ENCODE measurements around the gene LSAMP.

Gene LSAMP

DNA sequence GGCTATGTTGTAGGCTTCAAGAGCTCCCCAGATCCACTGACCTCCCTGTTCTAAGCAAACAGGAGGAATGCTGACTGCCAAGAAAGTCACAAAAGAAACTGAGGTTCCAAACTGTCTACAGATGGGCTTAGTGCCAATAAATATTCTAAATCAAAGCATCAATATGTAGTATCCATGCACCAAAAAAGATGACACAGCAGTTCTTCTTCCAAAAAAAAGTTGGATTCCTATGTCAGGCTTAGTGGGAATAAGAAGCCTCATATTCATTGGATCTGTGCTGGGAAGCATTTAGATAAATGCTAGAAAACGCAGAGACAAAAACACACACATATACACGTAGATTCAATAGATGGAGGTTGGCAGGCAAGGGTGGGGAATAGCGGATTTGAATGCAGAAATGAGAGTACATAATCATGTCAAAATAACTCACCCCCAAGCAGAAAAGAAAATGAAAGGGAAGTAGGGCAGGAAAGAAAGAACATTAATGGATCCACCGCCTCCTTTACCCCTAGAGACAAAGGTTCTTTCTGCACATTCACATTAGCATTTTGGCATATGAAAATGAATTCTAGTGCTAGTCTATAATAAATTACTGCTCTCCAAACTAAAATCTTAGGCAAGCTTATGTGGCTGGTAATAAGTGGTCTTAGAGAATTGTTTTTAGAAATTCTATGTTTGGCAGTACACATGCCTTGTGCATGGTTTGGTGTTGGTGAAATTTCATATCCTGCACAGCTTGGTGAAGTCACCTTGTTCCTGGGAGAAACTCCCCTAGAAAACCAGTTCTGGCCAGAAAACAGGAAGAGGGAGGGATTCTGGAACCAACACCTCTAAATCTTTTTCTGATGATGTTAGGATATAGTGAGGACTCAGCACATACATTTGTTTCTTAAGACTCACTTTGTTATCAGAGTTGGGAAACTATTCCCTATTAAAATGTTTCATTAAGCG, 283.4 kb downstream of the LSAMP start:
- no peak for DNase-seq (ENCODE audit: low read depth)

DNA sequence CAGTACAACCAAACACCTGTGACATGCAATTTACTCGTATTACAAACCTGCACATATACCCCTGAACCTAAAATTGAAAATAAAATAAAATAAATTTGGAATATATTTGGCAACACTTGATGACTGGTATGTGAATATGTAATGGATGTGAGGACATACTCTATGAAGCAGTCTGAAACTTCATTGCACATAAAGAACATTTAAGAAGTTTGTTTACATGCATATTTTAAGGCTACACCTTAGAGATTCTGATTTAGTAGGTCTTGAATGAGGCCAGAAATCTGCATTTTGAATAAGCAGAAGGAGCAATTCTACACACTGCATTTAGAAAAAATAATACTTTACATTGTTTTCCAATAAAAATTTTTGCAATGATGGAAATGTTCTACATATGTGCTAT, 284.7 kb downstream of the LSAMP start:
- DNase-seq (ENCODE audit: low read depth): no peak

DNA sequence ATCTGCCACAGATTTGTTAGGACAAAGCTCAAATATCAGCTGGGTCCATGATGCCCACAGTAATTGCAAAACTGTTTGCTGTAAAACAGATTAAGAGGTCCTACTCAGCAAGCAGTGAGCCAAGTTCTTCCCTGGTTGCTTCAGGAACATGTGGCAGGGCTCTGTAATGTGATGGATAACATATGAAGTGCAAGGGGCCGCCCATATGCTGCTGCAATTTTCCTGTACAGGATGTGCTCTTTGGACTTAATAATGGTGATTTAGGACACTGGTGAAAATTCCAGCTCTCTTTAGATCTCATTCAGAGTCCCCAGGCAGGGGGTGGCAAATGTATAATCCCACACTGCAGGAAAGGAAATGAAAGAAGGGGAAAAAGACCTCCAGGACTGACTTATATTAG, 289.4 kb downstream of the LSAMP start:
- DNase-seq (ENCODE audit: low read depth): peak; percentile 39

DNA sequence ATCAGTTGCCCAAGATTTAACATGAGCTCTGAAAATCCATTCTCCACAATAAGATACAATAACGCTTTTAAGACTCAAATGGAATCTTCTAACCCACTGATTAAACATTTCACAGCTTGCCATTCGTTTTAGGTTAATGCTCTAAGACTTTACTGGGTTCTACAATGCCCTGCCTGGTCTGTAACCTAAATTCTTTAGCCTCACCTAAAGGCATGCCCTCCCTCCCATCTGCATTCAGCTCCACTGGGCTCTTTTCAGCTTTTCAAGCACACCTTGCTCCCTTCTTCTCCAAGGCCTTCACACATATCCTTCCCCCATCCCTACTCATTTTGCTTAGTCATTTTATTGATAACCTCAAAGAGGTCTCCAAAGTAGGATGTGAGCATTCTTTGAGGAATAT, 290.9 kb downstream of the LSAMP start:
- no peak for DNase-seq (ENCODE audit: low read depth)

DNA sequence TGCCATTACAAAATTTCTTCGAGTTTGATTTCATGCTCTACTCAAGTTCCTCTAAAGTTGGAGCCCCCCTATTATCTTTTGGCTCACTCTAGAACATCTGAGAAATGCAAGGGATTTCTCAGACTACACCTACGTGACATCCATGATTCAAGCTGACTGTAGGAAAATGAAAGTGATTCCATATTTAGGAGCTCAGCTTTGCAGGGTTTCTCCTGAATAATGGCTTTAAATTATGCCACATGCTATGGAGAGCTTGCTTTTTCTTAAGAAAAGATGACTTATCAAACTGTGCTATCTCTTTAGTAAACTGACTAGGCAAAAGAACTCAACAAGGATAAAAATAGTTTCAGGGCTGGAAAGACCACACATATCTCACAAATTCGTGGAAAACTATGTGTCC, 292.1 kb downstream of the LSAMP start:
- no peak for DNase-seq (ENCODE audit: low read depth)

DNA sequence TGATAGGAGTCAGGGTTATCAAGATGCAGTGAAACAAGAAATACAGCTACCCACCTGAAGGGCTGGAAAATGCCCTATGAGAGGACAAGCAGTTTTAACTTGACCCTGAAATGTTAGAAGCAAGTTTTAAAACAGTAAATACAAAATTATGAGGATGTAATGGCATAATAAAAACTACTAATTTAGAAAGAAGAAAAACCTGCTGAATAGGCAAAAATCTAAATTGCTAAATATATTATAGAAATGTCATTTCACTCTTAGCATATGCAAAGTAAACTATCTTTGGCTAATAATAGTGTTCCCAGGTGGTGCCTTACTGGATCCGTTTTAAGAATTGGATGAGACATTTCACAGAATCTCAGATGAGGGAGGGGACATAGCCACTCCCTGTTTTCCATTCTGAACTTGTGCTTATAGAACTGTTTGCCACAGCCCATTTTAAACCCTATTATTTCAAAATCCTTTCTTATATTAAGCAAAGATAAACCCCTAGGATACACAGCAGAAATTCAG, 294.6 kb downstream of the LSAMP start:
- no peak for DNase-seq (ENCODE audit: low read depth)

DNA sequence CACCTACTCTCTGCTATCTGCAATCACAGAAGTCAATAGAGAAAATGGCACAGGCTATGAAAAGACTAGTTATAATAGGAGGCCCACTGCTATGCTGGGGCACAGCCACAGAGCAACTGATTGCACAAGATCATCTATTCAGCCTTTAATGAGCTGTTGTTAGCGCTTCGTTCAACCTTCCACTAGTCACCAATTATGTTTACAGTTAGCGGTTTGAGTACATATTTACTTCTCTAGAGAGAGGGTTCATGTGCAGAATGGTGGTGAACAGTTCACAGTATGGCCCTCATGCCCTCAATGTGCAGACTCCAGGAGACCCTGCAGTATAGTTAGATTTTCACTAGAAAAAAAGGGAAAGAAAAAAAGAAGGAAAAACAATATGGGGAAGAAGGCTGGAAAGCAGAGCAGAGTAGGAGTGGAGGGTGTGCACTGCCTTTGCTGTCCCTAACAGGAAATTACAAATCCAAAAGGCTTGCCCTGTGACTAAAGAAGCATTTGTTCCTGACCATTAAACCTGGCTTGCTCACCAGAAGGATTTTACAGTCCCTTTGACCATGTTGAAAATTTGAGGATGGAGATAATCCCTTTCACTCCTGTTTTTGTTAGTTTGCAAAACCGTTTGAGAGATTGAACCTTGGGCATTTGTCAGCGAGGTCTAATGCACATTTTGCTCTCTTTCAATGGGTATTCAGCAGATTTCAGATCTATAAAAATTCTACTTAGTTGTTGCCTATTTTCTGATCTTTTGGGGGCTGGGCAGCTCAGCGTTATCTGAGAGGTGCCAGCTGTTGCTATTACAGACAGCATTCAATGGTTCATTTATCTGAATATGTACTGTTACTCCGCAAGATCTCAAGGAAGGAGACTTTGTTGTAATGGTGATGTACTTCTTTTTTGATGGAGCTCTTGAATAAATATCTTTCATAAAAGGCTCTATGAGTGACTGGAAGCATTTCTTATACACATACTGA, 296.1 kb downstream of the LSAMP start:
- no peak for DNase-seq (ENCODE audit: low read depth)

DNA sequence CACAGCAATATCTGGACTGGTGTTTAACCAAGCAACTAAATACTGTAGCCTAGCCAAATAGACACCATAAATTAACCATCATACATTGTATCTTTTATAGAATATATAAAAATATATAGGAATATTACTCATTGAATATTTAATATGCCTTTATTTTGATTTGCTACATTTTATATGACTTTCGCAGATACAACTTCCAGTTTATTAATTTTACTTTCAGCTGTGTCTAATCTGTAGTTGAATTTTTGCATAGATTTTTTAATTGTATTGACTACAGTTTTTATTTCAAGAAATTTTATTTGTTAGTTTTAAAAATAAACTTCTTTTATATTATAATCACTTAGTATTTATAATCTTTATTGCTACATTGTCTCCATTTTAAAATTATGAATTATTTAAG, 299.7 kb downstream of the LSAMP start:
- DNase-seq (ENCODE audit: low read depth): no peak

DNA sequence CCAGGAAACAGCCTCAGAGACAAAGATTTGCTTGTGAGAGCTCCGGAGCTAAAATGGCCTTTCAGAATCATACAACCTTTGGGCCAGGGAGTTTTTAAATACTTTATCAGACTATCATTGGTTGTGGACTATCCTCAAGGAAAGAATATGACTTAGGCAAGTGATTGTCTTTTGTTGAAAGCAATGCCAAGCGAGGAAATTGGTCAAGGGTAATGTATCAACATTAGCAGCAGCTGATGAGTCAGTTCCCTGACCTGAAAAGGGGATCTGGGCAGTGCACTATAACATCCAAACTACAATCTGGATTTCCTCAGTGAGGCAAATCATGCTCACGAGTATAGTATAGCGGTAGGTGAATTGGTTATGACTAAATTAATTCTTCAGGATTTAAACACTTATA, 303.6 kb downstream of the LSAMP start:
- no peak for DNase-seq (ENCODE audit: low read depth)

DNA sequence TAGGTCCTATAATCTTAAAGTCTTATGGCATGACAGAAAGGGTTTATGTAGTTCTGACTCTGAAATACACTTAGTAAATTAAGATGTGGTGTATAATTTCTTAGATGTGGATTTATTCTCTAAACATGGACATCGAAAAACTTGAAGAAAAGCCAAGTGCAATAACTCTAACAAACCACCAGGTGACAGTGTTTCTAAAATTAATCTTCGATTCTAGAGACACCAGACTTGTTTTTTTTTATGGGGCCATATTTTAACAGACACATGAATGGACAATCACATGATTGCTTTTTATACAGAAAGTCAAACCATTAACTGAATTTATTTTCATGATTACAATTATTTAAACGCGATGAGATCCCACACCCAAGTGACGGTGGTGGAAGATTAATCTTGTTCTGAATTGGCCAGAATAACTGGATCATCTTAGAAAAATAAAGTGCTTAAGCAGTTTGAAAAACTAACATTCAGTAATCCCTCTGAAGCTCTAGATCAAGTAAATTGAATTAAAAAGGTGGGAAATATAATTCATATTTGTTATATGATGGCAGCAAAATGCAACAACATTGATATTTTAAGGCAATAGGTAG, 305.1 kb downstream of the LSAMP start:
- DNase-seq (ENCODE audit: low read depth): peak; percentile 25

DNA sequence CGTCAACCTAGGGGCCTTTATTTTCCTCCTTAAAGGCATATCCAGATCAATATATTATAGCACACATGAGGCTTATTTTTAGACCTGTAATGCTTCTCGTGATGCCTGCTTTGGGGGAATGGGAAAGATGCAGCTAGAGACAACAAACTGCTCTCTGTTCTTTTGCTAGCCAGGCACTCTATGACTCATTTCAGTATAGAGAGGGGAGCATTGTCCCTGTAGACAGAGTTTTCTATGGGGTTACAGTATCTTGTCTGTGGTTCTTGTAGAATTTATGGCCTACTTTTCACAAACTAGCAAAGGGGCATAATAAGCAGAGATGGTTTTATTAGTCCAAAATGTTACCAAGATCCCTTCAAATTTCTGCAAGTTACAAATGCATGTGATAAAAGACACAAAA, 305.6 kb downstream of the LSAMP start:
- DNase-seq (ENCODE audit: low read depth): no peak

DNA sequence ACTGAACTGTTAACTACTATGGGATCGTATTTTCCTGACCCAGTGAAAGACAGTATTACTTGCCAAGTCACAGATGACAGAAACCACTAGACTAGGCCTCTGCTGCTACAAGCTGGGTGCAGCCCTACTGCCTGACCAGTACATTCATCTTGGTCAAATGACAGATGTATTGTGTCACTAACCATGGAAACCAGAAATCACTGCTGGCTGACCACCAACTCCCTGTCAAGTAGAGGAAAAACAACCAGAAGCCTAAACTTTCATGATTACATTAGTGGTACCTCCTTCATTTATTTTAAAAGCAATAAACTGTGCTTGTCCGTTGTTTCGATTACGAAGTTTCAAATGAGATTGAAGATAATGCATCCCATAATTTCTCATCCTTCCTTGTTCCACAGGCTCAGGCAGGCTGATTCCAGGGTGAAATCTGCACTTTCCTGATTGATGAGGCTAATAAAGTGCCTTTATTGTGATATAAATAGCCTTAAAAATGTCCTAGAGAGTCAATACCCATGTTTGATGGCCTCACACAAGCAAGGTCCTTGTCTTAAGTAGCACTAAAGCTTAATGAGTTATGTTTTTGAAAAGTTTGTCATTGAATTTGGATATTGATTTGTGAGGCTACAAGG, 309.7 kb downstream of the LSAMP start:
- peak; percentile 87 for DNase-seq (ENCODE audit: low read depth)

DNA sequence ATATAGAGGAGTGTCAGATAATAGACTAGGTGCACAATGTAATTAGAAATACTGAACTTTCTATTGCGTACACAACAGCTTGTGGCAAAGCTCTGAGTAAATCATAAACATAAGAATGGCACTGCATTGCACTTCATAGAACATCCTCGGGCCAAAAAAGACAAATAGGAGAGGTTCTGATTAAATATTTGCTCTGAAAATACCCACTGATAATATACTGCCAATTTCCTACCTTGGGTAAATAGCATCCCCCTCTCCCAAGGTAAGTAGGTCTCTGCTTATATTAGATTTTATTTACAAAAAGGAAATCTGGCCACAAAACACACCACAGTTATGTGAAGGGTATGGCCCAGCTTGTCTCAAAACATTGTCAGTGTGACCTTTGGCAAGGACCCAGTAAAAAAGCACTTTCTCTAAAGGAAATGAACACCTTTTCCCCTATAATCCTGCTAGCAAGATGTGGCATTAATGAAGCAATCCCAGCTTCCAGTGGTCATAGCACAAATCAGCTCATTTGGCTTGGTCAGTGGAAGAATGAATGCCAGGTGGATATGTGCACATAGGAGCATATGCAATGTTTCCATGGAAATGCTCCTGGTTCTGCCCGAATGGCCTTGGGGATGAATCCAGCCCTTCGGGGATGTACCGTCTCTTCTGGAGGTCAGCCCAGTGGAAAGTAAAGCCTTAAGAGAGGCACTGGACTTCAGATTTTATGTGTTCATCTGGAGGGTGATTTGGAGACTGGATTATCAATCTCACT, 315.9 kb downstream of the LSAMP start:
- DNase-seq (ENCODE audit: low read depth): no peak

DNA sequence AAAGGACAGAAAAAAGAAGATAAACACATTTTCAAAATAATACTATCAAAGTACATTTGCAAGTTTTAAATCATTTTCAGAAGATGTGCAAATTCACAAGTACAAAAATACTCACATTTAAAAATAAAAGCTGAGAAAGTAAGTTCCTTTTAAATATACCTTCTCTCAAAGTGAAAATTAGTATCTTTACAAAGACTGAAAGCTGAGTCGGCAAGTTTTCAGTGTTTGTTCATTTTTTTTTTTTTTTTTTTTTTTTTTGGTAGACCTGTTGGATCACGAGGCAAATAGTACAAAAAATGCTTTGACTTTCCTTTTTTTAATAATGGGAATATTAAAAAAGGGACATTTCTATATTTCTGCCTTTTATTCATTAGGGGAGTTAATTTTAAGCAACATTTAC, 317.8 kb downstream of the LSAMP start:
- no peak for DNase-seq (ENCODE audit: low read depth)

DNA sequence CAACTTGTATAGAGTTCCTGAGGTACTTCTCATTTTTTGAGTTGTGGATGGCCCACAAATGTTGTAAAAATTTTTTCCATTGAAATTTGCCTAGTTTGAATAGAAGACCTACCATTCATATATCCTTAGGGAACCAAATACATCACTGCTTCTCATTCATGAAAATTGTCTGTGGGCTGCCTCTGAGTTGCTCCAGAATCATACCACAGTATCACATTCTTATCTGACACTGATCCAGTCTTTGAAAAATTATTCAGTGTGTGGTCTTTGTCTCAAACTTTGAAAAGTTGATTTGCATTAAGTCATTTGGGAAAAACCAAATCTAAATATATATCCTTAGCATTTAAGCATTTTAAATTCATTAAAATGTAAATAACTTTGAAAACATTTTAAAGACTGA, 321.1 kb downstream of the LSAMP start:
- DNase-seq (ENCODE audit: low read depth): no peak

DNA sequence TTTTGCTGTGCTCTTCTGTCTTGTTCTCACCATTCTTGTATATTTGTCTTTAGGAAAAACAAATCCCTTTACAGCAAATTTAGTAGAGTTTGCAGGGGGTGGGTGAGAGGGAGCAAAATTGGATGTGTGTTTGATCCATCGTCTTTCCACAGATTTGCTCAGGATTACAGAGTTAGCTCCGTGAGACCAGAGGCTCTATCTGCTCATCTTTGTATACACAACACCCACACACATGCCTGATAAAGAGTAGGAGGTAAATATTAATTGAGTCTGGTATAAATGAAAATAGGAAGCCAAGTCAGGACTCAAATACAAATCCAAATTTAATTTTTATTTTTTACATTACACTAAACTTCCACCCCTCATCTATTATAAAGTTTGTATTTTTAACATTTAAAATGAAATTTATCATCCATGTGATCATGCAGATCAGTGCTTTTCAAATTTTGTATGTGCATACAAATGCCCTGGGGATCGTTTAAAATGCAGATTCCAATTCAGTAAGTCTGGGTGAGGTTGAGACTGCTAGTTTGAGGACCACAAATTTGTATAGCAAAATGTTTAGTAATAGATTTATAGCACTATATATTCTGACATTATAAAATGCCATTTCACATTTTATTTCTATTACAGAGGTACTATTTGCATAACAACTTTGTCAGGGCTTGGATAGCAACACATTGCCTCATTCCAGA, 326.7 kb downstream of the LSAMP start:
- no peak for DNase-seq (ENCODE audit: low read depth)

DNA sequence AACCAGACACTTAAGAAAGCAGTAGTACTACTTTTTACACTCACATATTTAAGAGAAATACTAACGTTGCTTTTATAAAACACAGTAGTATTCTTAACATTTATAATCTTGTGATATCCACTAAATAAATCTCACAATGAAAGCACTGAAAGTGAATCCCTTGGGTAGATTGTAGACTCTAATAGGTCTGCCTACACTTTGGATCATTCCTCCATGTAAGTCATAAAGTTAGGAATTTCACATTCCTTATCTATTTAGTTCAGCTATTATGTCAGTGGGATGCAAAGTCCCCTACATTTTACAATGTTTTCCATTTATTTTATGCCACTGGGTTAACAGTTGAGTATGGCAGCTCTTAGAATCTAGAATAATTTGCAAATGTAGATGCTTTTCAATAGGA, 330.7 kb downstream of the LSAMP start:
- no peak for DNase-seq (ENCODE audit: low read depth)

DNA sequence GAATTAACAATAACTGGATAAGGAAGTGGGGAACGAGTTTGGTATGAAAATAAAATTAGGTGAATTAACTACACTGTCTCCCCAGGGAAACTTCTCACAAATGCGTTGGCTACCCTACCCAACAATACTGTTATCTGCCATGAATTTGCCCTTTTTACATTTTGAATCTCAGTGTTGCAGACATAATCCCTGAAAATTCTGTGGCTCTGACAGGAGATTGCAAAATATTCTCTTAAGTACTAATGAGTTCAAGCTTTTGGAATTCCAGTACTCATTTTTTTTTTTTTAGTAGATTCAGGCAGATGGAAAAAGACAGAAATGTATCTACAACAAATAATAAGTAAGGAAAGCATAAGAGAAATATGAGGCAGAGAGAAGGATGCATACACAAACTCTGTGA, 332.6 kb downstream of the LSAMP start:
- DNase-seq (ENCODE audit: low read depth): peak; percentile 52

DNA sequence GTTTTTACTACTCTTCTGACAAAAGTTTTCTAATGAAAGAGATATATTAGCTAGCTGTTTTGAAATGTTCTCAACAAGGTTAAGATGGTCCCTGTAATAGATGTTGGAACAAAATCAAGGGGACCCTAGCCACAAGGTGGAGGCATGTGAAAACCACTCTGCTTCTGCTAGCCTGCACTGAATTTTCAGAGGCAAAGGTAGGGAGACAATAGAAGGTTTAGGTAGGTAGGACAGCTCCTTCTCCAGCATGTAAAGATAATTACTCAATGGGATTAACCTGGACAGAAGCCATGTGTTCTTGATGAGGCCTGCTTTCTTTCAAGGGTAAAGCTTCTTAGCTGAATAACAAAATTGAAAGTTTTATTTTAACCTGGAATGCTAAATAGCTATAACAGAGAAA, 333.5 kb downstream of the LSAMP start:
- no peak for DNase-seq (ENCODE audit: low read depth)

DNA sequence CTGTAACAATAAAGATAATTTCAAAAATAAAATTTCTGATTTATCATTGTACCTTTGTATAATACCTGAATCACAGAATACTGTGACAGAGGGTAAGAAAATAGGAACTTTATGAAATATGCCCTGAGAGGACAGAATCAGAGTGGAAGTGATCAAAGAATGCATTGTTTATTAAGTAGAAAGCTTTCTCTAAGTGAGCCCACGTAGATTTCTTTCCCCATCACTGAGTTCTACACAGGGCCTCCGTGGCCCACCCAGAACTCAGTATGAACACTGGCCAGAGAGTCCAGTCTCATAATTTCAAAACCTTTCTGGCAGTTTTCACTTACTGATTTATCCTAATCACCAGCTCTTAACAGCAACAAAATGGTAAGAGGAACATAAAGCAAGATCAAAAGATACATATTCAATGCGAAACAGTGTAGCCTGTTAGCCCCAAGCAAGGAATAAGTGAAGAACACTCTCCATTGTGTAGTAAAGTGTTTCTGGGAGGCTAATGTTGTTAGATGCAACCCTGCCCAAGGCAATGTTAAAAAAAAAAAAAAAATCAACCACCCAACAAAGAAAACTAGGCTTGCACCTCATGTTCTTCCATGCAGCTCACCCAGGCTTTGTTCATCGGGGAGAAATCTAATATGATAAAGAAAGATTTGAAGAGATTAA, 341.3 kb downstream of the LSAMP start:
- DNase-seq (ENCODE audit: low read depth): no peak
